Activated CD4-positive, alpha-beta T cell treated with anti-CD3 and anti-CD28 coated beads, Interleukin-2, amount 50 U/mL, for 1 hour (primary cell): Measurements from ENCODE around the gene PIBF1.
"Not testable (repeated sequence)": the region's sequence is repeated elsewhere in the genome, so short reads cannot be mapped to it uniquely, and the experiment has no call there.

ENCODE experiments used
- DNase-seq: peaks from one replicate; pipeline ENCODE4 v3.0.0-alpha.2; 2020

PIBF1 gene

DNA sequence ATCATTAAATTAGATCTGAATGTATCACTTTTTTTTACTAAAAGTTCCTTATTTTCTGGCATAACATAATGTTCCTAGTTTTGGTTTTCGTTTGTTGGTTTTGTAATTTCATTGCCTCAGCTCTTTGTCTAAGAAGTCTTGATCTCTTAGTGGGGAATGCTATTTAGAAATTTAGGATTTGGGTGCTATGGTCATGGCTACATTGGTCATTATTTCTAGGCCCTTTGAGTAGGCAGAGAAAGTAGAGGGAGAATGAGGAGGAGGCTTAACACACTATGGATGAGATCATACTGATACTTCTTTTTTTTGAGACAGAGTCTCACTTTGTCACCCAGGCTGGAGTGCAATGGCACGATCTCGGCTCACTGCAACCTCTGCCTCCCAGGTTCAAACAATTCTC lies 41.8 kb downstream of the PIBF1 start:
- DNase-seq = no peak

DNA sequence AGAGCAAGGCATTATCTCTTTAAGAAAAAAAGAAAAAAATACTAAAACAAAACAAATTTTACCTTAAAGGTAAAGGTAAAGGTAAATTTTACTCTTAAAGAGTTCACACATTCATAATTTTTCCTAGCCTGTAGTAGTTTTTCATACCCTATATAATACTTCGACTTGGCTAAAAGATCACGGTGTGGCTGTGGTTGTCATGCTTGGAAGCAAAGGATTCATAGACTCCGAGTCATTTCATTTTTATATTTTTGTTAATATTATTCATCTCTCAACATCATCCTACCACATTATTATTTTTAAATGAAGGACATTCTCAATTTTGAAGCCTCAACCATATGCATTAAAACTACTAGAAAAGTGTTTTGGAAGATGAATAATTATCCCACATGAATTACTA lies 52.7 kb downstream of the PIBF1 start:
- DNase-seq = no peak

DNA sequence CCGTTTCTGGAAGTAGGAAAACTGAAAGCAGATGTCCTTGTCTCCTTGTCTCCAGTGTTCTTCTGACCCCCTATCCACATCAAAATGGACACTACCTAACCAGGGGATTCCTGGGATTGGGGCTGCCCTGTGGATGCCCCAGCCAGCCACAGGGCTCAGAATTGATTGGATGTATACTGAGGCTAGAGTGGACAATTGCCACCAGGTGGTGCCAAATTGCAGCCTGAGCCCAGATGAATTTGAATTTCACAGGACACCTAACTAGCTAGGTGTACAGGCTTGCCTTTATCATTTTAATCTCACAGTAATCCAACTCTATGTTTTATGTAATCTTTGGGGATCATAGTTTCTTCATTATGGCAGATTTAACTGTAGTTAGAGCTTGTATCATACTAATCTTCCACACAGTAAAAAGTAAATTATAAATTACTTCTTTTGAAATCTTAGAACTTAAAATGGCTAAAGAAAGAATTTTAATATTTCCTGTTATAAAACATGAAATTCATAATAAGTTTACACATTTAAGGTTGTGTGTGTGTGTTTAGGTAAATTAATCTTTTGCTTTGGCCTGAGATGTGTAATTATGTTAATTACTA lies 58.0 kb downstream of the PIBF1 start:
- DNase-seq = peak; percentile 33

DNA sequence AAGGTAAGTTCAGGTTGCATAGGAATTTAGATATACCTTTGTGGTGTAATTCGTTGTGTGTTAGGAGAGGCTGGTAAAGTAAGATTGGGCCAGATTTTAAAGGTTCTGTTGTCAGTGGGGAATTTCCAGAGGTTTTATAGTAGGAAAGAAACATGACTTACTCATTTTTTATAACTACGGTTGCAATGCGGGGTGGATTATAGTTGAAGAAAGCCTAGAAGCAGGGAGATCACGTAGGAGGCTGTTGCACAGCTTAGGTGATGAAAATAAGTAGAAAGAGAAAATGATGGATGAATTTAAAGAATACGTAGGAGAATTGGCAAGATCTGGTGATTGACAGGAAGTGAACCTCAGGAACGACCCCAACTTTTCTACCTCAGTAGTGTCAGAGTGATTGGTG lies 61.1 kb downstream of the PIBF1 start:
- DNase-seq = no peak

DNA sequence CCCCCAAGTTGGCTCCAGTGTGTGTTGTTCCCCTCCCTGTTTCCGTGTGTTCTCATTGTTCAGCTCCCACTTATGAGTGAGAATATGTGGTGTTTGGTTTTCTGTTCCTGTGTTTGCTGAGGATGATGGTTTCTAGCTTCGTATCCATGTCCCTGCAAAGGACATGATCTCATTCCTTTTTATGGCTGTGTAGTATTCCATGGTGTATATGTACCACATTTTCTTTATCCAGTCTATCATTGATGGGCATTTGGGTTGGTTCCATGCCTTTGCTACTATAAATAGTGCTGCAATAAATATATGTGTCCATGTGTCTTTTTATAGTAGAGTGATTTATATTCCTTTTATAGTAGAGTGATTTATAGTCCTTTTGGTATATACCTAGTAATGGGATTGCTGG lies 63.2 kb downstream of the PIBF1 start:
- DNase-seq = not testable (repeated sequence)

DNA sequence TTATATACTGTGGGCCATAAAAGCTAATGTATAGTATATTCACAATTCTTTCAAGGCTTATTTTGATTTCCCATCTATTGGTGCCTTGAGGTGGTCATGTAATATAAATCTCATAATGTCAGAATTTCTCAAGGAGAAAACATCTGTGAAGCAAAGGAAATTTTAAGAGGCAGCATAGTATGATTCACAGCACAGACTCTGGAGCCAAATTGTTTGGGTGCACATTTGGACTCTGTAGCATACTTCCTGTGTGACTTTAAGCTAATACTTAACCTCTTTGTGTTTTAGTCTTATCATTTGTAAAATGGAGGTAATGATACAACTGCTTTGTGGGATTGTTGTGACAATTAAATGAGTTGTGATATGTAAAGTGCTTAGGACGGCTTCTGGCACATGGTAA lies 67.6 kb downstream of the PIBF1 start:
- DNase-seq = no peak

DNA sequence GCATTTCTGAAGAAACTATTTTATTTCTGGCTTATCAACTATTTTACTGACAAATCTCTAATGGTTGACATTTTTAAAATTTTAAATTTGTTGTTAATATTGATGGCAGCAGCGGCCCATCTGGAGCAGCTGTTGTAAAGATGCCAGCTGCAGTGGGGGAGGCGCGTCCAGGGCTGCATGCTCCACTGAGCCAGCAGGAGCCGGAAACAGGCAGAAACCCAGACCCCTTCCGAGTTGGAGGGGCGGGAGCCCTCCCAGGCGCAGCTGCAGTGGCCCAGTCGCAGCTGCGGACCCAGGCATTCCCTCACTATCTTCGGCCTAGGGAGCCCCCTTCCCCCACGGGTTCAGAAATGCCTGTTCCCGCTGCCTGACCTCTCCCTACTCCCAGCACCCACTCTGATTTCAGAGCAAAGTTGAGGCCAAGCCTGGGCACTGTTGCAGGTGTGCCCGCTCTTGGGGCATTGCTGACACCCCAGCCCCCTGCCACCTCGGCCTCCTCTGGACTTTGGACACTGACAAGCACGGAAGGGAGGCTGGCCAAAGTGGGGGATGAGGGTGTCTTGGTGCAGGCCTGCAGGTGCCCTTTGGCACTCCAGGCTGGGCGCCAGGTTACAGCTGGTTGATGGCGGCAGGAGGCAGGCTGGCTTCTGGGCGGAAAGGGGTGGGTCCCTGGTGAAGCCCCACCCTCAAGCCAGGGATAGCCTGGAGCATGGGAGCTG lies 69.2 kb downstream of the PIBF1 start:
- DNase-seq = no peak

DNA sequence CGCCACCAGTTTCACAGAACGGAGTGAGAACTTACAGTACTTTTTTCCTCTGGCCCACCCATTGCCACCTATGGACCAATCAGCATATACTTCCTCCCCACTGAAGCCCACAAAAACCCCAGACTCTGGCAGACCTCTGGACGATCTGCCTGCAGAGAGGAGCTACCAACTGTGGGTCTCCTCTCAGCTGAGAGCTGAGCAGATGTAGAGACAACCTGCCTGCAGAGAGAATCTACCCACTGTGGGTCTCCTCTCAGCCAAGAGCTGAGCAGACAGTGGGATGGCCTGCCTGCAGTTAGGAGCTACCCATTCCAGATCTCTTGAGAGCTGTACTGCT lies 69.7 kb downstream of the PIBF1 start:
- DNase-seq = no peak

DNA sequence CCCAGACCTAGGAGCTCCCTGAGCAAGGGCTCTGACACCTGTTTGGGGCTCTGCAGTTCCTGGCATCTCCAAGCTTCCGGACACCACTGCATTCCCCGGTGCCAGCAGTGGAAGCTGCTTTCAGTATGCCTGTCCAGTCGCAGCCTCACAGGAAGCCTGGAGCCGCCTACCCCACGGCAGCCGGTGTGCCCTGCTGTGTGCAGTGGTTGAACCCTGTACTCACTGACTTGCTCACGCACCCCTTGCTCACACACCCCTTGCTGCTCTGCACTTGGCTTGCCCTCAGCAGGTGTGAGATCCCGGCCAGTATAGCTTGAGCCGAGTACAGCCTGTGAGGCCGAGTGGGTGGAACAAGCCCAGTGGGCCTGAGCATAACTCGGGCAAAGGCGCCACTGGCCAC lies 70.3 kb downstream of the PIBF1 start:
- no peak for DNase-seq

DNA sequence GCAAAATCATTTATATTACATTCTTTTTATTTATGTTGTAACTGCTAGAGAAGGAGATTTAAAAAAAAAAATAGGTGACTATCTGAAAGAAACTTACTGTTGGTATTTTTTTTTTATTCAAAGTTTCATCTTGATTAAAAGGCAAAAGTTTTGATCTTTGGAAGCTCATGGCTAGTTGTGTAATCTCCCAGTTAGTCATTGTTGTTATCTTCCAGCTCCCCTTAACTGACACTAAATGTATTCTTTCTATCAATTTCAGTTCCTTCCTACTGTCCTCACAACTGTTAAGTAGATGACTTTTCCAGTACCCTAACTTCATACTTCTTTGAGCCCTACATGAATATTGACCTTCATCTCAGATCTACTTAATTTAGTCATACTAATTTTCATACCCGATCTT lies 71.1 kb downstream of the PIBF1 start:
- no peak for DNase-seq

DNA sequence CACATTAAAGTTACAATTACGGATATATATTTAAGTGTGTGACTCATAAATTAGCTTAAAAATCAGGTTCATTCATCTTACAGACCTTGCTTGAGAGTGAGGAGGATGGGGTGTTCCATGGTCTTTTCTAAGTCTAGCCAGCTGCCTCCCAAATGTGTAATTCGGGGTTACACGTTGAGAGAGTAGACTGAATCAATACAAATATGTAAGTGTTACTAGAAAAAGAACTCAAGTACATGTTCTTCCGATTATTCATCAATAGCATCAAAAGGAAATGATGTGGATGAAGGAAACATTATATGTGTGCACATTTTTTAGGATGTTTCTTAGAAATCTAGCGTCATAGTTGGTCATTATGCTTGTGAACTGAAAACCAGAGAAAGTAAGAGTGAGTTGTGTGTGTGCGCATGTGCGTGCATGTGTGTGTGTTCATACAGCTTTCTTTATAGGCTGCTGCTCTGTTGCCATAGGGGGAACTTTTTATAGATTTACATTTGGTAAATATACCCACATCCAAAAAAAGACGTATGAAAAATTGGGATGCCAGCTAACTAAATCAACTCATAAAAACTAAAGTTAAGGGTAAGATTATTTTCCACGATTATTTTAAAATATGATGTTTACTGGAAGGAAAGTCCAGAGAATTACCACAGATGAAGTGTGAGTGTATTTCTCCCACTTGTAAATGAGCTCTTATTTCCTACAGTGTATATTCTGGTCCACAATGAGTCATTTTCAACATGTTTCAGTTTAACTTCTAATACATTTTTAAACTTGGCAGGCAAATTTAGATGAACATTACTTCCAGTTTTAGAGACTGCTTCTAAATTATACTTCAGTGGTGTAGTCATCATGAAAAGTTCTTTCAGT lies 82.4 kb downstream of the PIBF1 start:
- no peak for DNase-seq

DNA sequence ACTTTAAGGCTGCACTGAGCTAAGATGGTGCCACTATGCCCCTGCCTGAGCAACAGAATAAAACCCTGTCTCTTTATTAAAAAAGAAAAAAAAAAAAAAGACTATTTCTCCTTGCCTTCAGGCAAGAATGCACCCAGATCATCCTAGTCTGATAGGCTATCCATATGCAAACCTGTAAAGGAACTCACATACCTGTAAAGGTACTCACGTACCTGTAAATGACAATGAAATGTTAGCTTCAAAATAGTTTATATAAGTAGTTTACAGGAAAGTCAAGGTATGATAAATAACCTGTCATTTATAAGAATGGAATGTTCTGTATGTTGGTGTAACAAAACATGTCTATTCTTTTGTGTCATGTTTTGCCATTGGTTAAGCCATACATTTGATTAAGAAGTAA lies 86.3 kb downstream of the PIBF1 start:
- no peak for DNase-seq

DNA sequence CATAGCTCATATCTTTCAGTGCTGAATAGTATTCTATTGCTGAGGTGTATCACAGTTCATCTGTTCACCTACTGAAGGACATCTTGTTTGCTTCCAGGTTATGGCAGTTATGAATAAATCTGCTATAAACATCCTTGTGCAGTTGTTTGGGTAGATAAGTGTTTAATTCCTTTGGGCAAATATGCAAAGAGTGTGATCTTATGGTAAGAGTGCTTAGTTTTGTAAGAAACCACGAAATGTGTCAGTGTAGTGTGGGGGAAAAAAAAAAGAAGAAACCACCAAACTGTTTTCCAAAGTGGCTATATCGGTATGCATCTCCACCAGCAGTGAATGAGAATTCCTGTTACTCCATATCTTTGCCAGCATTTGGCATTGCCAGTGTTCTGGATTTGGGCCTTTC lies 93.3 kb downstream of the PIBF1 start:
- no peak for DNase-seq

DNA sequence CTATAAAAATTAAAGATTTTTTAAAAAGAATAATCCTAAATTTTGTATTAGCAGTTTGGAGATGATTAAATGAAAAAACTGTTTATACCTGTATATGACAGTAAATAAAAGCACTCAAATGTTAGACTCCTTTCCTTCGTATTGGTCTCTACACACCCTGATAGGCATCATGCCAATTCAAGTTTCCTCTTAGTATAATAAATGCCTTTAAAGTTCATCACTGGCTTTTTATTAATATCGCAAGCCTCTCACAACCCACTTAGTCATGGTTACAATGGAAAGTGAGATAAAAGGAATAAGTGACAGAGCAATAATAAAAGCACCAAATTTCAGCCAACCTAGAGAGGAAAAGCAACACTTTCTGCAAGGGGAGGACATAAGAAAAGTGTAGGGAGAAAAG lies 102.2 kb downstream of the PIBF1 start:
- no peak for DNase-seq

DNA sequence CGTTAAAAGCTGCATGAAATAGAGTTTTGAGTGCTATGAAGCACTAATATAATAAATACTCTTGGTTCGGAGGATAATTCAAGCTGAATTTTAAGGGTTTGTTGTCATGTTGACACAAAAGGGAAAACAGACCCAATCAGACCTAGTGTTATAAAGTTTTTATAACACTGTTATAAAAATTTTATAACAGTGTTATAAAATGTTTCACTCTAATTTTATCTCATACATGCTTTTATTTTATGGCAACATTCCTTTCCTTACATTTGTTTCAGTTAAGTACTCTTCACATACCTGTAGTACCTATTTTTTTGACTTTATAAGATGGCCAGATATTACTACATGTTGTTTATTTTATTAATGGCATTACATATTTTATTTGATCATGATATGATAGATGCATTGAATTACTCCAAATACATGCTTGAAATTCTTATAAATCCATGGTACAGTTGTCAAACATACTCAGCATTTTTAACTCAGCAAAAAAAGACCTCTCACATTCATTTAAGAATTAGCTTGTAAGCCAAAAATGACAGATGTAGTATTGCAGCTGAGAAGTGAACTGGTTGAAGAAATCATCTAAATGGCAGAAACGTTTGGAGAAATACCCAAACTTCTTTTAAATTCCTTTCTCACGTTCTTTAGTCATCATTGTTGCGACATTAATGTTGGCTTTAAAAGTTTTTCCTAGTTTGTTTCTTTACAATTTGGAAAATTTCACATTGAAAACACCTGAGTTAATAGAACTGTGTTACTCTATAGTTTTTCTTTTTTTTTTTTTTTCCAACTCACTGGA lies 104.5 kb downstream of the PIBF1 start:
- no peak for DNase-seq

DNA sequence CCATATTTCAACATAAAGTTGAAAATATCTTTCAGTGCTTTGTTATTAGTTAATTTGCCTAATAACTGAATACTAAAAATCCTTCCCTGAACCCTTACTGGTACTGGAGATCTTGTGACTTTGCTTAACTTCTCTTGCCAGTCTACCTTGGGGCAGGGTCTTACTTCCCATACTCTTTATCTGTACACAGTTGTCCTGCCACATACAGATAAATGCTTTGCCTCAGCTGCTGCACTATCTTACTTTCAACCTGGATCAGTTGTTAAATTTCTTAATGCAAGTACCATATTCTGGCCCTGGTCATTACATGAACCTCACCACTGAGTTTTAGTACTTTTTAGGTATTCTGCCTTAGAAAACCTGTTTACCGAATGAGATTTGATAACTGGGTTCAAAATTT lies 107.6 kb downstream of the PIBF1 start:
- no peak for DNase-seq

DNA sequence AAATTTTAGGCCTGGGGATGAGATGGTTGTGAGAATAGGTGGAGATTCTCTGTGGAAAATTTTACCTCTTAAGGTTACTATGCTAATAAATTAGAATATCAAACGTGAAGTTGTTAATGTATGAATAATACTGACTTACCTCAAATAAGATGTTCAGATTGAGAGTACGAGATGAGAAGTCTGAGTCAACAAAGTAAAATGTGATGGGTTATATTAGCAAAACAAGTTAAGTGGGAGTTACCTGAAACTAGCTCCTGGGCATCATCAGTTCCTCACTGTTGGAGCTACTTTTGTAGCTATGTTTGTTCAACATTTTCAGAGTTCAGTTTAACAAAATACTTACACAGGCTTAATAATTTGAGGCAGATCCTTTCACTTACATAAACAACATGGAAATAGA lies 108.6 kb downstream of the PIBF1 start:
- DNase-seq = no peak

DNA sequence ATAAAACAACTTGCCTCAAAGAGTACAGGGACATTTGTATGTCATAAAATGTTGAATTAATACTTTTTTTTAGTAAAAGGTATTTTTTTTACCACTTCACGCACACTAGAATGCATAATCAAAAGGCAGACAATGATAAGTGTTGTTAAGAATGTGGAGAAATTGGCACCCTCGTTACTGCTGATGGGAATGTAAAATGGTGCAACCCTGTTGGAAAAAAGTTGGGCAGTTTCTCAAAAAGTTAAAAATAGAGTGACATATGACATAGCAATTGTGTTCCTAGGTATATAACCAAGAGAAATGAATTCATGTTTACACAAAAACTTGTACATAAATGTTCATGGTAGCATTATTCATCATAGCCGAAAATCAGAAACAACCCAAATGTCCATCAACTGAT lies 109.5 kb downstream of the PIBF1 start:
- DNase-seq = no peak

DNA sequence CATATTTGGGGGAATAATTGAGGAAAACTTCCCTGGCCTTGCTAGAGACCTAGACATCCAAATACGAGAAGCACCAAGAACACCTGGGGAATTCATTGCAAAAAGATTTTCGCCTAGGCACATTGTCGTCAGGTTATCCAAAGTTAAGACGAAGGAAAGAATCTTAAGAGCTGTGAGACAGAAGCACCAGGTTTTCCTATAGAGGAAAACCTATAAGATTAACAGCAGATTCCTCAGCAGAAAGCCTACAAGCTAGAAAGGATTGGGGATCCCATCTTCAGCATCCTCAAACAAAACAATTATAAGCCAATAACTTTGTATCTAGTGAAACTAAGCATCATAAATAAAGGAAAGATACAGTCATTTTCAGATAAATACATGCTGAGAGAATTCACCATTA lies 114.9 kb downstream of the PIBF1 start:
- no peak for DNase-seq

DNA sequence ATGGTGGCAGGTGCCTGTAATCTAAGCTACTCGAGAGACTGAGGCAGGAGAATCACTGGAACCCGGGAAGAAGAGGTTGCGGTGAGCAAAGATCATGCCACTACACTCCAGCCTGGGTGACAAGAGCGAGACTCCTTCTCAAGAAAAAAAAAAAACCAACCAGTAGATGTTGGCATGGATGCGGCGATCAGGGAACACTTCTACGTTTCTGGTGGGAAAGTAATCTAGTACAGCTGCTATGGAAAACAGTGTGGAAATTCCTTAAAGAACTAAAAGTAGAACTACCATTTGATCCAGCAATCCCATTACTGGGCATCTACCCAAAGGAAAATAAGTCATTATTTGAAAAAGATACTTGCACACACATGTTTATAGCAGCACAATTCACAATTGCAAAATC lies 119.6 kb downstream of the PIBF1 start:
- DNase-seq = not testable (repeated sequence)

DNA sequence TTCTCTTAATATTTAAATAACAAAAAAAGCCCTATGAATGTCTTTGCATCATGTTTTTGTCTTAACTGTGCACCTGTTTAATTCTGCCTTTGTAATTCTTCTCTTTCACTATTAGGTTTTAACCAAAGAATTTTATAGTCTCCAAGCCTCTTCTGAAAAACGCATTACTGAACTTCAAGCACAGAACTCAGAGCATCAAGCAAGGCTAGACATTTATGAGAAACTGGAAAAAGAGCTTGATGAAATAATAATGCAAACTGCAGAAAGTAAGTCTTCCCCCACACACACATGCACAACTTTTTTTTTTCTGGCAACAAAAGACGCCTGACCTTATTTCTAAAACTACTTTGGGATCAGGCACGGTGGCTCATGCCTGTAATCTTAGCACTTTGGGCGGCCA lies 126.5 kb downstream of the PIBF1 start:
- no peak for DNase-seq

DNA sequence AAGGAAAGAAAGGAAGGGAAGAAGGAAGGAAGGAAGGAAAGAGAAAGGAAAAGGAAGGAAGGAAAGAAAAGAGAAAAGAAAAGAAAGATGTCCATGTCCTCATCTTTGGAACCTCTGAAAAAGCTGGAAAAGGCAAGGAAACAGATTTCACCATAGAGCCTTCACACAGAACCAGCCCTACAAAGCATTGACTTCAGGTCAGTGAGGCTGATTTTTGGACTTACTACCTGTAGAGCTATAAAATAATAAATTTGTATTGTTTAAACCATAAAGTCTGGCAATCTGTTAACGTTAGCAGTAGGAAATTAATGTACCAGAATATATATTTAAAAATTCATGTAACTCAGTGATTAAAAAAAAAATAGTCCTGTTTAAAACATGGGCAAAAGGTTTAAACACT lies 130.0 kb downstream of the PIBF1 start:
- no peak for DNase-seq

DNA sequence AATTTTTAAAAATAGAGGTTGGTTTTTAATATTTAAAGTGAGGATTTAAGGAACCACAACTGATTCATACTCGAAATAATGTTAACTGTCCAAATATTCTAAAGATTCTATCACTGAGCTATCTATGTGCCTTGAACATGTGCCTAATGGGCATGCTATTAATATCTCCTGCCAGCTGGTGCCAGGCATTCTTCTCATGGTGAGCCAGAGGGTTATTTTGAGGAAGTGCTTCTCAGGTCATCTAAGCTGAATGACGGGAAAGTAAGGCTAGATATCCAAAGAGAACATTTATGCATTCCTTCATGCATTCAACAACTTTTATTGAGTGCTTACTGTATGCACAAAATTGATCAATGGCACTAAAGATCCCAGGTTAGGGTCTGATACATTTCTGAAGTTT lies 138.2 kb downstream of the PIBF1 start:
- no peak for DNase-seq

DNA sequence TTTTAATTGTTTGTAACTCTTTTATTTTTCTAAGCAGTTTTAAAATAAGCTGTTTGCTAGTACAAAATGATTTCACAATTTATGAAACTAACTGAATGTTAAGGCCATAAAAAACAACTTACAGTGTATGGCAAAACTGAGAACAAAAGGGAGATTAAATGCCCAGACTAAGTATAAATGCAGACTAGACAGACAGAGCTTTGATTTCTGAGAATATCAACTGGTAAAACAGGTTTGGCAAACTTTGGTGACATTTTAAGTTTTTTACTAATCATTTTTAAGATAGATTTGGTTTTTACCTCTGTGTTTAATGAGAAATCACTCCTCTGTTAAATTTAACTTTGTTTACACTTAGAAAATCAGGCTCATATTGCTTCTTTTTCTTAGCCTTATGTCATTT lies 149.4 kb downstream of the PIBF1 start:
- no peak for DNase-seq
